ENCODE data around the gene C1orf210.

DNA sequence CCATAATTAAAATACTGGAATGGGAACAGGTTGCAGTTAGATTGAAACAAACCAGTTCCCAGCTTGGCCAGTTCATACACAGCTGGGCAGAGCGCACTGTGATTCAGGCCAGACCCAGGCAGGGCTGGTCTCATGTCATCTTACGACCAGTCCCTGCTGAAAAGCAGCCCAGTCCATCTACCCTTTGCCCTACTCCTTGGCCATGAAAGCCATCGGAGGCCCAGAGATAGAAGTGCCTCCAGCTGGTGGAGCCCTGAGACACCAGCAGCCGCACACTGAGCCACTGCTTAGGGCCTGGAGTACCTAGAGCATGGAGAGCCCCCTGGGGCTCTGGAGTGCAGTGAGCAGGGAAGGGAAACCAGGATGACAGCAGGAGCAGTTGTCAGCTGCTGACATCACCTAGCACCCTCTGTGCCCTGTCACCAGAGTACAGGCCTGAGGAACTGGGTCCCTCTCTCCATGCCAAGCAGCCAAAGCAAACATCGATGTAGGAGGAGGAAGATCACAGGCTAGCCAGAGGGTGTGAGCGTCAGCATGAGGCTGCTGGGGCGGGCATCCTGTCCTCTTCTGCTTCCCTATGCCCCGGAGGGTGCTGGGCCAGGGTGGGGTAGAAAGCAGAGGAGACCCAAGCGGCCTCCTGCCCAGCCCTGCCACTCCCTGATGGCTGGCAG is 49.8 kb downstream of the C1orf210 start:
- TF ChIP-seq, protein P1, sequence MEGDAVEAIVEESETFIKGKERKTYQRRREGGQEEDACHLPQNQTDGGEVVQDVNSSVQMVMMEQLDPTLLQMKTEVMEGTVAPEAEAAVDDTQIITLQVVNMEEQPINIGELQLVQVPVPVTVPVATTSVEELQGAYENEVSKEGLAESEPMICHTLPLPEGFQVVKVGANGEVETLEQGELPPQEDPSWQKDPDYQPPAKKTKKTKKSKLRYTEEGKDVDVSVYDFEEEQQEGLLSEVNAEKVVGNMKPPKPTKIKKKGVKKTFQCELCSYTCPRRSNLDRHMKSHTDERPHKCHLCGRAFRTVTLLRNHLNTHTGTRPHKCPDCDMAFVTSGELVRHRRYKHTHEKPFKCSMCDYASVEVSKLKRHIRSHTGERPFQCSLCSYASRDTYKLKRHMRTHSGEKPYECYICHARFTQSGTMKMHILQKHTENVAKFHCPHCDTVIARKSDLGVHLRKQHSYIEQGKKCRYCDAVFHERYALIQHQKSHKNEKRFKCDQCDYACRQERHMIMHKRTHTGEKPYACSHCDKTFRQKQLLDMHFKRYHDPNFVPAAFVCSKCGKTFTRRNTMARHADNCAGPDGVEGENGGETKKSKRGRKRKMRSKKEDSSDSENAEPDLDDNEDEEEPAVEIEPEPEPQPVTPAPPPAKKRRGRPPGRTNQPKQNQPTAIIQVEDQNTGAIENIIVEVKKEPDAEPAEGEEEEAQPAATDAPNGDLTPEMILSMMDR (IDR thresholded peaks at IDR 0.05; ENCODE audit: low read depth, low read length) = no peak
- no peak for TF ChIP-seq EZH2phosphoT487 (IDR thresholded peaks at IDR 0.05; ENCODE audit: low read depth)
